Uterus (tissue), 2 donors: ENCODE measurements around the gene GSG1L.

Source experiments
- CTCF ChIP-seq, 4 experiments: fragments of 200-600 bp in 2 of 4; fragments of 450-650 bp in 2 of 4; sonication (generic) in 2 of 4; IDR thresholded peaks; one replicate each; pipeline ENCODE4 v1.5.1; 2016 to 2019; ENCODE audit warnings: antibody characterized with exemption in 4 of 4, mild to moderate bottlenecking in 2 of 4, moderate library complexity in 1 of 4
- POLR2A ChIP-seq, 2 donors: fragments of 450-650 bp; IDR thresholded peaks; one replicate each; pipeline ENCODE4 v1.6.1; 2016; ENCODE audit warnings: antibody characterized with exemption in 2 of 2, mild to moderate bottlenecking in 1 of 2, moderate library complexity in 1 of 2

GRCh38 chr16:27945233-27945973 is 118.1 kb downstream of the GSG1L start:
- TF ChIP-seq POLR2A (IDR thresholded peaks at IDR 0.05): no peak
- no peak for TF ChIP-seq CTCF (IDR thresholded peaks at IDR 0.05)
